ENCODE data around the gene NR2C2.

DNA sequence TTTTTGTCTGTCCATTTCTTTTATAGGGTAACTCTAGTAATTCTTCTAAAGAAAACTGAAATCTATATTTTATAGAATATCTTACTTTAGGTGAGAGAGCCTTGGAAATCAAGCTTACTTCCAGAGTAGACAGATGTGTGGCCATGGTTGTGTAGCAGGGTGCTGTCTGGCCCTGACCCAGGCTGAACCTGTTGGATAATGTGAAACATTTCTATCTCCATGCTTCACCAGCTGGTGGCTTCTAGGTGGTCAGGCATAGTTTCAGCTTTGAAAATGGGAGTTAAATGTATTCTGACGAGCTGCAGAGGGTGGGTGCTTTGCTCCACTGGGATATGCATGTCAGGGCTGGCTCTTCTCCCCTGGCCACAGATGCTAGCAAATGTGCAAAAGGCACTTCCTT lies 20.8 kb upstream of the NR2C2 start:
- TF ChIP-seq ZNF416 (CRISPR knock-in tag; IDR thresholded peaks at IDR 0.05), result no peak
- TF ChIP-seq NFE2L1 (CRISPR knock-in tag; IDR thresholded peaks at IDR 0.05), result no peak
- TF ChIP-seq, protein P1, sequence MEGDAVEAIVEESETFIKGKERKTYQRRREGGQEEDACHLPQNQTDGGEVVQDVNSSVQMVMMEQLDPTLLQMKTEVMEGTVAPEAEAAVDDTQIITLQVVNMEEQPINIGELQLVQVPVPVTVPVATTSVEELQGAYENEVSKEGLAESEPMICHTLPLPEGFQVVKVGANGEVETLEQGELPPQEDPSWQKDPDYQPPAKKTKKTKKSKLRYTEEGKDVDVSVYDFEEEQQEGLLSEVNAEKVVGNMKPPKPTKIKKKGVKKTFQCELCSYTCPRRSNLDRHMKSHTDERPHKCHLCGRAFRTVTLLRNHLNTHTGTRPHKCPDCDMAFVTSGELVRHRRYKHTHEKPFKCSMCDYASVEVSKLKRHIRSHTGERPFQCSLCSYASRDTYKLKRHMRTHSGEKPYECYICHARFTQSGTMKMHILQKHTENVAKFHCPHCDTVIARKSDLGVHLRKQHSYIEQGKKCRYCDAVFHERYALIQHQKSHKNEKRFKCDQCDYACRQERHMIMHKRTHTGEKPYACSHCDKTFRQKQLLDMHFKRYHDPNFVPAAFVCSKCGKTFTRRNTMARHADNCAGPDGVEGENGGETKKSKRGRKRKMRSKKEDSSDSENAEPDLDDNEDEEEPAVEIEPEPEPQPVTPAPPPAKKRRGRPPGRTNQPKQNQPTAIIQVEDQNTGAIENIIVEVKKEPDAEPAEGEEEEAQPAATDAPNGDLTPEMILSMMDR (IDR thresholded peaks at IDR 0.05), result no peak
- no peak for TF ChIP-seq SP1 (CRISPR knock-in tag; conservative IDR thresholded peaks at IDR 0.05)
- TF ChIP-seq ZNF281 (CRISPR knock-in tag; IDR thresholded peaks at IDR 0.05), result no peak
- no peak for TF ChIP-seq ATF2 (CRISPR knock-in tag; IDR thresholded peaks at IDR 0.05; ENCODE audit: borderline replicate concordance, low read depth)
